Fibroblast of the aortic adventitia (primary cell): ENCODE data around the gene TTC38. TPM values are rescaled to one million over a fixed set of nuclear protein-coding genes. Genes with fewer than 3 reads are reported as not detected.

Source experiments
- DNase-seq: peaks from one replicate; pipeline ENCODE4 v3.0.0-alpha.2; 2010; ENCODE audit warnings: low read depth
- H3K4me3 ChIP-seq: 2 replicates; pipeline ENCODE4 v1.5.1; 2011; ENCODE audit warnings: low read depth, mild to moderate bottlenecking, control low read depth, low read length, moderate library complexity
- total RNA-seq: library from RNA; depleted of rRNA; stranded (reverse); fragments of >200 nt; gene quantifications from 2 replicates; pipeline ENCODE4 v1.2.3, GENCODE V29; 2012; ENCODE audit warnings: low replicate concordance
- TF ChIP-seq, protein P1 (sequence below): IDR thresholded peaks from 2 replicates; pipeline ENCODE4 v1.5.1; 2011; ENCODE audit warnings: mild to moderate bottlenecking, low read length, control low read depth, inconsistent platforms; ENCODE audit not compliant: insufficient read depth

Gene TTC38
- total RNA-seq, 1 donor = 26.8 TPM

DNA sequence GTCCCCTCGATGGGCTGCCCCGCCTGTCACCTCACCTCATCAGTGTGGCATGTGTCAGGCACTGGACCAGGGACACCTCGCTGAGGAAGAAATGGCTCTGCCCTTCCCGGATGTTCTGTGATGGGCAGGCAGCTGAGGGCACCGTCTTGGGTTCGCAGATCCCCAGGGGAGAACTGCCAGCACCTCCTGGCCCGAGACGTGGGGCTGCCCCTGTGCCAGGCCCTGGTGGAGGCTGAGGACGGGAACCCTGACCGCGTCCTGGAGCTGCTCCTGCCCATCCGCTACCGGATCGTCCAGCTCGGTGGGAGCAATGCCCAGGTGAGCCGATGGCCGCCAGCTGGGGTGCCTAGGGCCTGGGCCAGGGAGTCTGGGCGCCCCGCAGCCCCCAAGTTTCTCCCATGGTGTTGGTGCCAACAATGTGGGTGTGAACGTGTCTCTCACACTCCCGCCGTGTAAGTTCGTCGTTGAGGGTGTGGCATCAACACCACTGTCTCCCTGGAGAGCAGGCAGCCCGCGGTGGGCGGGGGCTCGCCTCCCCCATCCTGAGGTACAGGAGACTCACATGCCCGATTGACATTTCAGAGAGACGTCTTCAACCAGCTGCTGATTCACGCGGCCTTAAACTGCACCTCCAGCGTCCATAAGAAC lies 21.6 kb downstream of the TTC38 start:
- DNase-seq = no peak
- TF ChIP-seq, protein P1, sequence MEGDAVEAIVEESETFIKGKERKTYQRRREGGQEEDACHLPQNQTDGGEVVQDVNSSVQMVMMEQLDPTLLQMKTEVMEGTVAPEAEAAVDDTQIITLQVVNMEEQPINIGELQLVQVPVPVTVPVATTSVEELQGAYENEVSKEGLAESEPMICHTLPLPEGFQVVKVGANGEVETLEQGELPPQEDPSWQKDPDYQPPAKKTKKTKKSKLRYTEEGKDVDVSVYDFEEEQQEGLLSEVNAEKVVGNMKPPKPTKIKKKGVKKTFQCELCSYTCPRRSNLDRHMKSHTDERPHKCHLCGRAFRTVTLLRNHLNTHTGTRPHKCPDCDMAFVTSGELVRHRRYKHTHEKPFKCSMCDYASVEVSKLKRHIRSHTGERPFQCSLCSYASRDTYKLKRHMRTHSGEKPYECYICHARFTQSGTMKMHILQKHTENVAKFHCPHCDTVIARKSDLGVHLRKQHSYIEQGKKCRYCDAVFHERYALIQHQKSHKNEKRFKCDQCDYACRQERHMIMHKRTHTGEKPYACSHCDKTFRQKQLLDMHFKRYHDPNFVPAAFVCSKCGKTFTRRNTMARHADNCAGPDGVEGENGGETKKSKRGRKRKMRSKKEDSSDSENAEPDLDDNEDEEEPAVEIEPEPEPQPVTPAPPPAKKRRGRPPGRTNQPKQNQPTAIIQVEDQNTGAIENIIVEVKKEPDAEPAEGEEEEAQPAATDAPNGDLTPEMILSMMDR = no peak
- no peak overlapping the region for H3K4me3 ChIP-seq

DNA sequence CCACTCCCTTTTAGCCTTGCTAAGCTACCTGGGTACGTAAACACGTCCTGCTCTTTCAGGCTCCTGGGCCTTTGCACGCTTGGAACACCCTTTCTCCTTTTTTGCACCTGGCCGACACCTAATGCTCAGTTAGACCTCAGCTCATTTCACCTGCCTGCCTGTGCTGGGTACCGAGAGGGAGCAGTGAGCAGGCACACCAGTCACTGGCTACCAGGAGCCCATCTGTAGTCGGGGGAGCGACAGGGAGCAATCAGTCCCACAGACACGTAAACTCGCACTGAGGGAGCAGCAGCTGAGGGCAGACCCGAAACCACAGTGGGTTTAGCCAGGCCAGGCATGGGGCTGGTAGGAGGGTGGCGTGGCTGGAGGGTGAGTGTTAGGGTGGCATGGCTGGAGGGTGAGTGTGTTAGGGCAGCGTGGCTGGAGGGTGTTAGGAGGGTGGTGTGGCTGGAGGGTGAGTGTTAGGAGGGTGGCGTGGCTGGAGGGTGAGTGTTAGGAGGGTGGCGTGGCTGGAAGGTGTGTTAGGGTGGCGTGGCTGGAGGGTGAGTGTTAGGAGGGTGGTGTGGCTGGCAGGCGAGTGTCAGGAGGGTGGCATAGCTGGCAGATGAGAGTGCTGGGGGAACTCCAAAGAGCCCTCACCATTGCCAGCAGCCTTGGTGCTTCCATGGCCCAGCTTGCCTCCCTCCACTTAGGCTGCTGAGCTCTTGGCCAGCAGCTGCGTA lies 22.5 kb downstream of the TTC38 start:
- no peak overlapping the region for H3K4me3 ChIP-seq
- TF ChIP-seq, protein P1 = no peak
- no peak for DNase-seq

DNA sequence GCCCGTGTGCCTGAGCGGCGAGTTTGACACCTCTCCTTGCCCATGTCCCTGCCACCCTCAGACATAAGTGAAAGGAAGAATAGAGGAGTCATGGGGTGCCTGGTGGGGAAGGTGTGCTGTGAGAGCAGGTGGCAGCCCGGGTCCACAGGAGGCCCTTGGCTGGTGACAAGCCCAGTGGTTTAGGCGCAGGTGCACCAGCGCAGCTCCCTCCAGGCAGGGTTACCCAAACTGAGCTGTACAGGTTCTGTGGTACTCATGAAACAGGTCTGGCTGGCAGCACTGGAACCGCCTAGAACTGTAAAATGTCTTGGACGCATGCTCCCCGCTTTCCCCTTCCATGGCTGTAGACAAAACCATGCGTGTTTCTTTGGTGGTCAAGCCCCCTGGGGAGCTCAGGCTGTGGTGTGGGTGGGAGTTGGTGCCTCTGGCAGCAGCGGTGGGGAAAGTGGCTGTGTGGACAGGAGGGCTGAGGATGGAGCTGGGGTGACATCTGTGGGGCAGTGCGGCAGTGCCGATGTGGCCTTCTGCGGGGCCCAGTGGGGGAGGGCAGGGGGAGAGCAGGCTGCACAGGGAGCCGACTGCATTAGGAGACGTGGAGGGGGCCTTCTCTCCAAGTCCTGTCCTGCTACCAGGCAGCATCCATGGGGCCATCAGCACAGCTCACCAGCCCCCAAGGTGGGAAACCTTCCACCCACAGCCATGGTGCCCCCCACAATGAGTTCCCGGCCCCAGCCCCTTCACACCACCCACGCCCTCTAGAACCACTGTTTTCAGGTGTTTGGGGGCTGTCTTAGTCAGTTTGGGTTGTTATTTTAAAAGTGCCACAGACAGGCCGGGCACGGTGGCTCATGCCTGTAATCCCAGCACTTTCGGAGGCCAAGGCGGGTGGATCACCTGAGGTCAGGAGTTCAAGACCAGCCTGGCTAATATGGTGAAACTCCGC lies 23.3 kb downstream of the TTC38 start:
- DNase-seq = no peak
- TF ChIP-seq, protein P1 = no peak
- H3K4me3 ChIP-seq = no peak overlapping the region

DNA sequence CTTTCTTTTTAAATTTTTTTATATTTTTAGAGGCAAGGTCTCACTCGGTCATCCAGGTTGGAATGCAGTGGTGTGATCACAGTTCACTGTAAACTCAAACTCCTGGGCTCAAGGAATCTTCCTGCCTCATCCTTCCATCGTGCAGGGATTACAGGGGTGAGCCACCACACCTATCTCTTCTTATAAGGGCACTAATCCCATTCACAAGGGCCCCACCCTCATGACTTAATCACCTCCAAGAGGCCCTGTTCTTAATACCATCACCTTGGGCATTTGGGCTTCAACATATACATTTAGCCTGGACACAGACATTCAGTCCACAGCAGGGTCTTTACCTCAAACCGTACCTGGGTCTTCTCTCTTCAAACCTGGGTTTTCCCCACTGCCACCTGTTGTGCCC lies 24.4 kb downstream of the TTC38 start:
- TF ChIP-seq, protein P1 = no peak
- H3K4me3 ChIP-seq = no peak overlapping the region
- DNase-seq = no peak

DNA sequence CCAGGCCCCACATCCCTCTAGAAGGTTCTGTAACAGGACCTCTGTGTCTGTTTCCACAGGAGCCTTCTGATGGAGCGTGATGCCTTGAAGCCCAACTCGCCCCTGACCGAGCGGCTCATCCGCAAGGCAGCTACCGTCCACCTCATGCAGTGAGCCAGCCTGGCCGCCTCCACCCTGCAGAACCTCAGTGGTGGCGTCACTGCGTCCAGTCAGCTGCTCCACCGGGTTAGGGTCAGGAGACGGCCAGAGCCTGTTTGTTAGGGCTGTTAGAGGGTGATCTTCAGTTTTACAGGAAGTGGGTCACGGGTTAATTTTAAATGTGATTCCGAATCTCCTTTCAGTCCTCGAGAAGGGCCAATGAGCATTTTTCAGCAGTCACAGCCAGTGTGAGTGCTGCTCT lies 24.9 kb downstream of the TTC38 start:
- no peak for DNase-seq
- TF ChIP-seq, protein P1 = no peak
- no peak overlapping the region for H3K4me3 ChIP-seq

DNA sequence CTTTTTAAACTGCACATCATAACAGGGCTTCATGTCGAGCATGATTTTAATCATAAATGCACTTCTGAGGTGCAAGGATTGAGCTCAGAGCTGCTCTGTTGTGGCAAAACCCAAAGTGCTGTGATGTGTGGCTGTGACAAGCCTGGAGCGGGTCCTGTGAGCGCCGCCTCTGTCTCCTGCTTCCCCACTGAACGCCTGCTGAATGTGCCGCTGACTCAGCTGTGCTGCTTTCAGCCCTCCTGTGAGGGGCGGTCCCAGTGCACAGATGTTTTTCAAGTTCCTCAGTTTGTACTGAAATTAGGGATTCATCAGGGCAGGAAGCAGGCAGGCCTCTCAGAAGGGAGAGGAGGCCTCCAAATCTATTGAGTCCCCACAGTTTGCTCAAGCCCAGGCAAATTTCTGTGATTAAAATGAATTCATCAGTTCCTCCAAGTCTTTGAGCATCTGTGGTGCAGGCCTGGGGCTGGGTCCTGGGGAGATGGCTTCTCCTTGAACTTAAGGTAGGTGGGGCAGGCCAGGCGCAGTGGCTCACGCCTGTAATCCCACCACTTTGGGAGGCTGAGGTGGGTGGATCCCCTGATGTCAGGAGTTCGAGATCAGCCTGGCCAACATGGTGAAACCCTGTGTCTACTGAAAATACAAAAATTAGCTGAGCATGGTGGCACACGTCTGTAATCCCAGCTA lies 25.9 kb downstream of the TTC38 start:
- no peak for DNase-seq
- no peak overlapping the region for H3K4me3 ChIP-seq
- TF ChIP-seq, protein P1 = no peak
